GM23248 (cell line): ENCODE results near the gene WNT10A. TPM values are rescaled to one million over a fixed set of nuclear protein-coding genes. Genes with fewer than 3 reads are reported as not detected.

Source experiments
- DNase-seq: peaks from one replicate; pipeline ENCODE4 v3.0.0-alpha.2; 2015
- H2AFZ ChIP-seq: fragments of 200-600 bp; sonication (generic); 2 replicates; pipeline ENCODE4 v1.6.1; 2016; ENCODE audit warnings: antibody characterized with exemption
- H3F3A ChIP-seq: fragments of 200-600 bp; sonication (generic); 2 replicates; pipeline ENCODE4 v1.6.1; 2016; ENCODE audit warnings: mild to moderate bottlenecking, antibody characterized with exemption, mixed run types; ENCODE audit not compliant: insufficient read depth
- H3K27ac ChIP-seq: fragments of 200-600 bp; sonication (generic); 2 replicates; pipeline ENCODE4 v1.5.1; 2016; ENCODE audit warnings: mild to moderate bottlenecking
- H3K27me3 ChIP-seq: fragments of 200-600 bp; sonication (generic); replicated peaks from 2 replicates; pipeline ENCODE4 v1.6.1; 2016; ENCODE audit warnings: mild to moderate bottlenecking; ENCODE audit not compliant: insufficient read depth
- H3K36me3 ChIP-seq: fragments of 200-600 bp; sonication (generic); 2 replicates; pipeline ENCODE4 v1.6.1; 2016; ENCODE audit warnings: low read depth, mild to moderate bottlenecking
- H3K4me1 ChIP-seq: fragments of 200-600 bp; sonication (generic); 2 replicates; pipeline ENCODE4 v1.6.1; 2016; ENCODE audit warnings: mild to moderate bottlenecking; ENCODE audit not compliant: insufficient read depth
- H3K4me2 ChIP-seq: fragments of 200-600 bp; sonication (generic); one replicate; pipeline ENCODE4 v1.6.1; 2016; ENCODE audit warnings: mild to moderate bottlenecking; ENCODE audit not compliant: unreplicated experiment
- H3K4me3 ChIP-seq: fragments of 200-600 bp; sonication (generic); 2 replicates; pipeline ENCODE4 v1.5.1; 2016; ENCODE audit warnings: mild to moderate bottlenecking
- H3K79me2 ChIP-seq: fragments of 200-600 bp; sonication (generic); 2 replicates; pipeline ENCODE4 v1.6.1; 2016; ENCODE audit warnings: mild to moderate bottlenecking; ENCODE audit not compliant: insufficient read depth
- H3K9ac ChIP-seq: fragments of 200-600 bp; sonication (generic); 2 replicates; pipeline ENCODE4 v1.6.1; 2016; ENCODE audit warnings: mild to moderate bottlenecking
- H3K9me2 ChIP-seq: fragments of 200-600 bp; sonication (generic); 2 replicates; pipeline ENCODE4 v1.6.1; 2016; ENCODE audit warnings: mixed run types, mild to moderate bottlenecking, moderate library complexity; ENCODE audit not compliant: insufficient read depth
- H3K9me3 ChIP-seq: fragments of 200-600 bp; sonication (generic); one replicate; pipeline ENCODE4 v1.6.1; 2017; ENCODE audit warnings: low read depth
- H4K20me1 ChIP-seq: fragments of 200-600 bp; sonication (generic); 2 replicates; pipeline ENCODE4 v1.6.0; 2016; ENCODE audit not compliant: insufficient read depth
- EZH2 ChIP-seq: fragments of 200-600 bp; sonication (generic); IDR thresholded peaks from 2 replicates; pipeline ENCODE4 v1.6.1; 2018; ENCODE audit warnings: antibody characterized with exemption, mild to moderate bottlenecking; ENCODE audit not compliant: insufficient read depth, poor library complexity, severe bottlenecking
- EZH2phosphoT487 ChIP-seq: fragments of 200-600 bp; sonication (generic); IDR thresholded peaks from 2 replicates; pipeline ENCODE4 v1.6.1; 2018; ENCODE audit warnings: antibody characterized with exemption, moderate library complexity, mild to moderate bottlenecking, low read depth; ENCODE audit not compliant: insufficient read depth
- WGBS, 2 experiments: methylation state at CpG; one replicate each; pipeline ENCODE4 v1.1.6; 2015 to 2017; ENCODE audit warnings: low lambda C conversion rate in 2 of 2, low coverage in 1 of 2; ENCODE audit errors: missing lambda C conversion rate in 2 of 2; 5-methylcytosine and 5-hydroxymethylcytosine counted together
- in situ Hi-C: fragments of 300-500 bp; cut with MboI; formaldehyde crosslinking; loops from 2 replicates; pipeline ENCODE4 v1.15.0; 2020
- polyA plus RNA-seq: library from polyadenylated mRNA; unstranded; fragments of >200 nt; fragmentation: Nextera tagmentation; extraction: Ambion mirVana; gene quantifications from 2 replicates; pipeline ENCODE4 v1.2.1, GENCODE V29; 2016
- total RNA-seq: library from RNA; depleted of rRNA; stranded (reverse); fragments of >200 nt; shearing (Covaris generic); gene quantifications from 2 replicates; pipeline ENCODE4 v1.2.3, GENCODE V29; 2014

The WNT10A gene
- total and polyA plus RNA-seq, 2 experiments from 2014 or later, result not detected

DNA sequence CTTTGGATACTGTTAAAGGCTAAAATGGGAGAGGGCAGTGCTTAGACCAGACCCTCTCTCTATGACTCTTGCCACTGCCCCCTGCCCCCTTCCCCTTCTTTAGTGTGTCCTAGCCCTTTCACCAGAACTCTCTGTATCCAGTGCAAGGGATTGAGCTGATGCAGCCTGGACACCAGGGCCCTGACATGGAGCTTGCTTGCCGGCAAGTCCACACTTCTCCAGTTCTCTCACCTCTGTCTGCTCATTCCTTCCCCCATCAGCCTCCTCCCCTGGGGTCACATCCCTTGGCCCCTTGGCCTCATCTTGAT is 22.6 kb upstream of the WNT10A start:
- TF ChIP-seq EZH2, result peak; percentile 45
- TF ChIP-seq EZH2phosphoT487, result no peak
- H3K36me3 ChIP-seq, result no peaks in the 10 kb centered on the region
- H3F3A ChIP-seq, result no peaks in the 10 kb centered on the region
- no peaks in the 10 kb centered on the region for H3K4me1 ChIP-seq
- H3K27ac ChIP-seq, result no peak overlapping the region
- no peaks in the 10 kb centered on the region for H3K79me2 ChIP-seq
- H2AFZ ChIP-seq, result no peak overlapping the region
- H3K9me3 ChIP-seq, result no peaks in the 10 kb centered on the region
- H3K9me2 ChIP-seq, result no peaks in the 10 kb centered on the region
- H3K4me3 ChIP-seq, result no peak overlapping the region
- H3K9ac ChIP-seq, result no peak overlapping the region
- DNase-seq, result no peak
- H4K20me1 ChIP-seq, result no peaks in the 10 kb centered on the region
- no peak overlapping the region for H3K4me2 ChIP-seq
- 0 to 4% methylated on average over 1 of the region's 1 CpG for WGBS, 2 experiments
- in situ Hi-C loops, result no loop called here
- H3K27me3 ChIP-seq, result peaks cover 49% of the 10 kb centered on the region

DNA sequence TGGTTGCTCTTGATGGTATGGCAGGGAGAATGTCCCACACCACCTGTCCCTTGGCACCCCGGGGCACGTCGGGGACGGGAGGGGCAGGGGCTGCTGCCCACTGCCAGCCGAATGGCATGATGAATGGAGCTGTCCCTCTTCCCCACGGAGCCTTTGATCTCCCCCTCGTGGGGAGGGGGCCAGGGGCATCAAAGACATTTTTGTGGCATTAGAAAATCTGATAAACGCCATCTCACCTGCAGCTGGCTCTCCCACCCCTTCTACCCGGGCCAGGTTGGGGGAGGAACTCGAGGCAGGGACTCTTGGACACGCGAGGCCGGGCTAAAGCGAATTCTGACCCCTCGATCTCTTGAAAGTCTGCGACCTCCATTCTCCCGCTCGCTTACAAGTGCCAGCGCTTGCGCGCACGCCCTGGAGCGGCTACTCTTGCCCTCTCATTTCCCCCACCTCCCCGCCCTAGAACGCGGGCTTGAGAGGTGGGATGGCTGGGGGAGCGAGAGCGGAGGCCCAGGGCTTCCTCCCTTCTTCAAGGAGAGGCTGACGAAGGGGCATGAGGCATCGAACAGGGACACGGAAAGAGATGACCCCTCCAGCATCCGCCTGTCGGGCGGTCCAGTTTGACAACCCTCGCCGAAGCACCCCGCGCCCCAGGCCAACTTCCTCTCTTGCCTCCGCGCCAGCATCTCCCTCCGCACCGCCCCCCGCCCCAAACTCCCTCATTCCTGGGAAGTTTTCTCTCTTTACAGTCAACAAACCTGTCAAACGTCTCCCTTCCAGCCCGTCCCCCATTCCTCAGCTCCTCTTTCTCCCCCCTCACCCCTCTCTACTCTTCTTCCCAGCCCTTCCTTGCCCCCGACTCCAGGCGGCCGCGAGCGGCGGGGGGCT is 21.7 kb upstream of the WNT10A start:
- H3K4me3 ChIP-seq, result no peak overlapping the region
- no peaks in the 10 kb centered on the region for H3F3A ChIP-seq
- H2AFZ ChIP-seq, result no peak overlapping the region
- H4K20me1 ChIP-seq, result no peaks in the 10 kb centered on the region
- 9% methylated on average over 32 to 51 of the region's 51 CpGs for WGBS, 2 experiments
- TF ChIP-seq EZH2phosphoT487, result no peak; the same call in 1 of the 2 replicates
- peak; percentile 94 for TF ChIP-seq EZH2
- no peak overlapping the region for H3K9ac ChIP-seq
- H3K4me2 ChIP-seq, result no peak overlapping the region
- H3K9me2 ChIP-seq, result no peaks in the 10 kb centered on the region
- no peaks in the 10 kb centered on the region for H3K79me2 ChIP-seq
- peaks cover 58% of the 10 kb centered on the region for H3K27me3 ChIP-seq
- no peaks in the 10 kb centered on the region for H3K36me3 ChIP-seq
- H3K9me3 ChIP-seq, result no peaks in the 10 kb centered on the region
- DNase-seq, result no peak
- no peak overlapping the region for H3K27ac ChIP-seq
- H3K4me1 ChIP-seq, result no peaks in the 10 kb centered on the region
- in situ Hi-C loops, result no loop called here

DNA sequence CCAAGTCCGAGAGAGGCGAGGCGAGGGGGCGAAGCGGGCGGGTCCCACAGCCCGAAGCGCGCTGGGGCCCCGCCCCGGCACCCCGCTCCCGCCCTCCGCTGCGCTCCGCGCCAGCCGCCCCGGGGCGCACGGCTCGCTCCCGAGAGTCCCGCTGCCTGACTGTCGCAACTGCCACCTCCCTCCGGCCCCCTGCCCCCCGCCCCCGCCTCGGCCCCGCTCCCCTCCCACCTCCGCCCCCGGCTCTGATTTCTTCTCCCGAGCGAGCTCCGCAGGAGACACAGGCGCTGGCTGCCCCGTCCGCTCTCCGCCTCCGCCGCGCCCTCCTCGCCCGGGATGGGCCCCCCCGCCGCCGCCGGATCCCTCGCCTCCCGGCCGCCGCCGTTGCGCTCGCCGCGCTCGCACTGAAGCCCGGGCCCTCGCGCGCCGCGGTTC is 21.1 kb upstream of the WNT10A start, which contains the start of gene WNT6:
TSS of gene WNT6 (plus strand) at position 250 of the 432 bp plus-strand sequence. CDS start 233 bp downstream, outside the sequence.
- no peak within 1 kb of the TSS for H2AFZ ChIP-seq
- H3K4me1 ChIP-seq, result no peaks in the 10 kb centered on the region
- 1 to 5% methylated on average over 28 to 64 of the region's 64 CpGs for WGBS, 2 experiments
- no peaks in the 10 kb centered on the region for H3K79me2 ChIP-seq
- H3K4me2 ChIP-seq, result peak within 1 kb of the TSS; percentile 4
- peak; percentile 52 for DNase-seq
- TF ChIP-seq EZH2phosphoT487 (no peak), EZH2 (no peak)
- peaks cover 60% of the 10 kb centered on the region for H3K27me3 ChIP-seq
- H4K20me1 ChIP-seq, result no peaks in the 10 kb centered on the region
- no peaks in the 10 kb centered on the region for H3K36me3 ChIP-seq
- H3F3A ChIP-seq, result no peaks in the 10 kb centered on the region
- H3K9me2 ChIP-seq, result no peaks in the 10 kb centered on the region
- in situ Hi-C loops, result no loop called here
- H3K27ac ChIP-seq, result no peak within 1 kb of the TSS
- H3K4me3 ChIP-seq, result no peak within 1 kb of the TSS; the same call in 1 of the 2 replicates
- H3K9me3 ChIP-seq, result no peaks in the 10 kb centered on the region
- H3K9ac ChIP-seq, result no peak within 1 kb of the TSS

DNA sequence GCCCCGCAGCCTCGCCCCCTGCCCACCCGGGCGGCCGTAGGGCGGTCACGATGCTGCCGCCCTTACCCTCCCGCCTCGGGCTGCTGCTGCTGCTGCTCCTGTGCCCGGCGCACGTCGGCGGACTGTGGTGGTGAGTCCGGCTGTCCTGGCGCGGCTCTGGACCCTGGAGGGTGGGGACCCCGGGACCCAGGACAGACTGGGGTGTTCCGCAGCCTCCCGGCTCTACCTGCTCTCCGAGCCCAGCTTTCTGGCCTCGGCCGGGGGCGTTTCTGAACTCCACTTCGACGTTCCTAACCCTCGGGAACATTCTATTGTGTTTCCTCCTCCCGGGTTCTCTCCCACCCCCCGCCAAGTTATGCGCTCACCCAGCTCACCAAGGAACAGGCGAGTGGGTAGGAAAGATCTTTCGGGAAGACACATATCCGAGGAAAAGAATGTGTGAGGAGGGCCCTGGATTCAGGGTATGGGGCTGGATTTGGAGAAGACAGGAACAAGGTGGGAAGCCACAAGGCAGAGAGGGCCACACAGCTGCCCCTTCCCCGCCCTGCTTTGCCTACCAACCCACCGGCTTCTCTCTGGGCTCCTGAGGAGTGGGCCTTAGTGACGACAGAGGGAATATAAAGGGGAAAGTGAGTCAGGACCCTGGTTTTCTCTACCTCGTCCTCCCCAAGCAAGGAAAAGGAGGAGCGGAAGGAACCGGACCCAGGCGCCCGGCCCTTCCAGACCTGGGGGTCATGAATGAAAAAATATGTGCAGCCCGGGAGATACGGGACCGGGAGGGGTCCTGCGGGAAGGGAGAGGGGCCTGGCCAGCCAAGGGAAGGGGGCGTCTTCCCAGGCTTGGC is 20.4 kb upstream of the WNT10A start:
- Histone ChIP-seq H3K9ac (no peak overlapping the region), H3K4me2 (peak overlapping the region; percentile 4), H3K9me2 (no peaks in the 10 kb centered on the region), H3K4me3 (no peak overlapping the region; the same call in 1 of the 2 replicates), H3K4me1 (no peaks in the 10 kb centered on the region), H3F3A (no peaks in the 10 kb centered on the region), H4K20me1 (no peaks in the 10 kb centered on the region), H3K9me3 (no peaks in the 10 kb centered on the region), H3K36me3 (no peaks in the 10 kb centered on the region), H3K27me3 (peaks cover 60% of the 10 kb centered on the region), H2AFZ (no peak overlapping the region), H3K79me2 (no peaks in the 10 kb centered on the region), H3K27ac (no peak overlapping the region)
- in situ Hi-C loops, result no loop called here
- TF ChIP-seq EZH2, result peak; percentile 99
- TF ChIP-seq EZH2phosphoT487, result peak; percentile 61
- DNase-seq, result no peak
- WGBS, 2 experiments, result 2 to 4% methylated on average over 41 to 42 of the region's 47 CpGs
